GM23338 (cell line): ENCODE results near the gene TRIM27. TPM values are rescaled to one million over a fixed set of nuclear protein-coding genes. Genes with fewer than 3 reads are reported as not detected.

Experiments
- CTCF ChIP-seq, 2 experiments: fragments of 200-600 bp in 1 of 2; sonication (generic) in 1 of 2; conservative IDR thresholded peaks; 2 replicates each; pipeline versions ENCODE4 v1.5.1 to v1.6.1; 2016 to 2017; ENCODE audit warnings: antibody characterized with exemption in 2 of 2, low read depth in 2 of 2, mild to moderate bottlenecking in 2 of 2, moderate library complexity in 1 of 2
- JUNB ChIP-seq: IDR thresholded peaks from one replicate; pipeline ENCODE4 v1.6.1; 2016; ENCODE audit warnings: antibody characterized with exemption; ENCODE audit not compliant: unreplicated experiment
- REST ChIP-seq: IDR thresholded peaks from one replicate; pipeline ENCODE4 v1.6.1; 2018; ENCODE audit warnings: antibody characterized with exemption; ENCODE audit not compliant: unreplicated experiment
- ZNF462 ChIP-seq: fragments of 250-450 bp; sonication (Bioruptor Pico); IDR thresholded peaks from 2 replicates; pipeline ENCODE4 v1.5.0; 2020; ENCODE audit warnings: mild to moderate bottlenecking, moderate library complexity
- polyA plus RNA-seq: library from polyadenylated mRNA; unstranded; fragments of >200 nt; fragmentation: Nextera tagmentation; extraction: Ambion mirVana; gene quantifications from 2 replicates; pipeline ENCODE4 v1.2.1, GENCODE V29; 2016
- total RNA-seq: library from RNA; depleted of rRNA; stranded (reverse); fragments of >200 nt; shearing (Covaris generic); gene quantifications from 2 replicates; pipeline ENCODE4 v1.2.3, GENCODE V29; 2014

TRIM27 gene
- total and polyA plus RNA-seq, 2 experiments from 2014 or later = 43.1 to 127 TPM

GRCh38 chr6:28947831-28948270, 24.1 kb upstream of the TRIM27 start (continued):
- no peak for TF ChIP-seq ZNF462 (CRISPR knock-in tag)
- TF ChIP-seq REST = no peak
- no peak for TF ChIP-seq JUNB
- no peak for TF ChIP-seq CTCF (conservative IDR thresholded peaks at IDR 0.05; ENCODE audit: low read depth in 2 of 2)
